Renal cortical epithelial cell (primary cell): ENCODE measurements around the gene PAX3. TPM values are rescaled to one million over a fixed set of nuclear protein-coding genes. Genes with fewer than 3 reads are reported as not detected.

Experiments
- DNase-seq: peaks from one replicate; pipeline ENCODE4 v3.0.0-alpha.2; 2011; ENCODE audit warnings: low read depth
- total RNA-seq: library from RNA; depleted of rRNA; stranded (reverse); fragments of >200 nt; gene quantifications from 2 replicates; pipeline ENCODE4 v1.2.3, GENCODE V29; 2014

Gene PAX3
- total RNA-seq, 1 donor from 2014 or later = not detected

- no peak for DNase-seq
These were observed 12.0 kb upstream of the PAX3 start for GRCh38 chr2:222310747-222311318.

GRCh38 chr2:222309766-222310165, 11.0 kb upstream of the PAX3 start:
- DNase-seq = no peak

DNA sequence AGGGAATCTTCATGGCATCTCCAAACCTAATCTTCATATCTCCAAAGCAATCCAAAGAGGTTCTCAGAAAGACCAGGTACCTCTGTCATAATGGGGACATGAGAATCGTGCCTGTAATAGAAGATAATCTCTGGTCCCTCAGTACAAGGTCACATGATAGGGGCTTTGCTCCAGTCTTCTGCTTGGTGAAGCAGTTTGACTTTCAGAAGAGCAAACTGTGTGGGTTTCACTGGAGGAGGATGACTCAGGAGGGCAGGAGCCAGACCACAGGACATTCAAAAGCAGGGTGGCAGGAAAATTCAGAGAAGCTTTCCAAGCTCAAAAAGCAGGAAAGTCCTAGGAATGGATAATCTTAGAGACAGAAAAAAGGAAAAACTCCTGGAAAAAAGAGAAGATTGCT, 10.6 kb upstream of the PAX3 start:
- no peak for DNase-seq

DNA sequence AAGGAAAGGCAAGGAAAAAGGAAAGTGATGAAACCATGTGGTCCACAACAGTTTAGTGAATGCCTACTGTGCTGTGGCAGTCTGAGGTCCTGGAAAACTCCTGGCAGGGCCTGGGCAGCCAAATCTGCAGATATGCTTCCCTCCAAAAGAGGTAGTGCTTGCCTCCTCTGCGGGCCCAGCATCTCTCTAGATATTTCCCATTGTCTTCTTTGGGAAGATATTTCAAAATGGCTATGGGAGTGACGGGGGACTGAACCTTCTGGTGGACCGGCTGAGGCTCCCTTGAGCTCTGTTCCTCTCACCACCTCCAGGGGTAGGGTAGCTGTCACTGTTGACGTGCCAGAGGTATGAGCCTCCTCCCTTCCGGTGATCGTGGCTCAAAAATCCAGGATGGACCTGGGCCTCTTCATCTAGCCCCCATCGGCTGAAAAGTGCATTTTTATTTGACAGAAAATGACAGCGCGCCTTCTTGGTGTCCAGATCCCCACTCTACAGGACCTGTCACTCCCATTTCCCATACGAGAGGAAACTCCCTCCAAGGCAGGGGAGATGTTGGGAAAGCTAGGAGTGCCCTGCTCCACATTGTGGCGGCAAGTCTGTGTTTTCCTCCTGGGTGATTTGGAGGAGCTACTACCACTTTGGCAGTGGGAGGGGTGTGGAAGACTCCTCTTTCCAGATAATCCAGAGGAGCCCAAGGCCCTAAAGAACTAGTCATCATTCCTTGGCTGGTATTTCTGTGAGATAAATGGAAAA, 9.4 kb upstream of the PAX3 start:
- DNase-seq = no peak

DNA sequence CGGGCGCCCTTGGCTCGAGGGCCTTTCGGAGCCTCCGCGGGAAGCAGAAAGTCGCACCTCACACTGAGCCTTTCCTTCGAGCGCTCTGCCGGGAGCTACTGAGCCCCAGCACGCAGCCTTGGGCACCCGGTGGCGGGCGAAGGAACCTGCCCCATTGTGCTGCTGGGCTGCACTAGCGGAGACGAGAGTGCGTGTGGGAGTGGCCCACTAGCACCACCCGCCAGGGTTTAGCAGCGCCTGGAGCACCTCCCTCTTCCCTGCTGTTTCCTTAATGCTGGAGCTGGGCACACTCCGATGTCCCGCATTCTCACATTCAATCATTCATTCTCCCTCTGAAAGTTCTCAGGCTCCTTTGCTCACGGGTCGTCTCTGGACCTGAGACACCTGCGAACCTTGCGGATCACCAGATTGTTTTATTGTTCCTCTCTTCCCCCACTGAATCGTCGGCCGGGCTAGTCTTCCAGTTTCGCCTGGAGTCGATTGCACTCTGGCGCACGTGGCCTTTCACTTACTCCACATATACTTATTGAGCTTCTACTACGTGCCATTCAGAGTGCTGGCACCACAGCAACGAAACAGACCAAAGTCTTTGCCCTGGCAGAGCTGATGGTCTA, 8.5 kb upstream of the PAX3 start:
- no peak for DNase-seq

- DNase-seq = no peak
These were observed 7.8 kb upstream of the PAX3 start for GRCh38 chr2:222306393-222307142.

DNA sequence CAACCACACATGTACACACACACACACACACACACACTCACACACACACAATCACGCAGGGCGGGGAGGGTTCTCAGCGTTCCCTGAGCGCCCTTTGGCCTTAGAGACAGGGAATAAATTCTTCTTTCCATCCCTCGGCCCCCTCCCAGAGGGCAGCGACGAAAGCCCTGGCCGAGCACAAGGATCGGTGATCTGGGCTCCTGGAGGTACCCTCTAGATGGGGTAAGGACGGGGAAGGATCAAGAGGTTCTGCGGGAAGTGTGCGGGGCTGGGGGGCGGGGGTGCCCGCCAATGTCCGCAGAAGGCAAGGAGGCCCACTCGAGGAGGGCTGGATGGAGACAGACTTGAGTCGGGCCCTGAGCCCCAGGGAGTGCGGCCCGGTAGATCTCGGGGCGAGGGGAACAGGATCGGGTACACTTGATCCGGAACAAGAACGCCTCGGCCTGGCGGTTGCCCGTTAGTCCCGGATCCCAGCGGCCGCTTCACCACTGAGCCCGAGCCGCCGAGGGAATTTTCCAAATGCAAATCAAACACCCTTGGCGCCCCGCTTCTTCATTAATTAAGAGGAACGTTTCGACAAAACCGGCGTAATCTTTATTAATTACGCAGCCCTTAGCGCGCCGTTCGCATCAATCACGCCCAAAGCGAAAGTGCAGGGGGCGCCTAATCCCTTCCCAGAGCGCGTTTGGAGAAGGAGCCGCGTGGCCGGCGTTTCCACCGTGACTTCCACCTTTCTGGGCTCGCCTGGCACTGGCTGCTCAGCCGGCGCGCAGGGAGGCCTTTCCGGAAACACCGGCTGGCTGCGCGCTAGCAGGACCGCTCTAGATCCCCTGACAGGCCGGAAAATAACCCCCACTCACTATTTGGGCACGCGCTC, 7.0 kb upstream of the PAX3 start:
- DNase-seq = no peak

- no peak for DNase-seq
These were observed 6.1 kb upstream of the PAX3 start for GRCh38 chr2:222304737-222305515.

- DNase-seq = no peak
These were observed 5.3 kb upstream of the PAX3 start for GRCh38 chr2:222303828-222304736.

GRCh38 chr2:222303045-222303827, 4.4 kb upstream of the PAX3 start:
- no peak for DNase-seq

DNA sequence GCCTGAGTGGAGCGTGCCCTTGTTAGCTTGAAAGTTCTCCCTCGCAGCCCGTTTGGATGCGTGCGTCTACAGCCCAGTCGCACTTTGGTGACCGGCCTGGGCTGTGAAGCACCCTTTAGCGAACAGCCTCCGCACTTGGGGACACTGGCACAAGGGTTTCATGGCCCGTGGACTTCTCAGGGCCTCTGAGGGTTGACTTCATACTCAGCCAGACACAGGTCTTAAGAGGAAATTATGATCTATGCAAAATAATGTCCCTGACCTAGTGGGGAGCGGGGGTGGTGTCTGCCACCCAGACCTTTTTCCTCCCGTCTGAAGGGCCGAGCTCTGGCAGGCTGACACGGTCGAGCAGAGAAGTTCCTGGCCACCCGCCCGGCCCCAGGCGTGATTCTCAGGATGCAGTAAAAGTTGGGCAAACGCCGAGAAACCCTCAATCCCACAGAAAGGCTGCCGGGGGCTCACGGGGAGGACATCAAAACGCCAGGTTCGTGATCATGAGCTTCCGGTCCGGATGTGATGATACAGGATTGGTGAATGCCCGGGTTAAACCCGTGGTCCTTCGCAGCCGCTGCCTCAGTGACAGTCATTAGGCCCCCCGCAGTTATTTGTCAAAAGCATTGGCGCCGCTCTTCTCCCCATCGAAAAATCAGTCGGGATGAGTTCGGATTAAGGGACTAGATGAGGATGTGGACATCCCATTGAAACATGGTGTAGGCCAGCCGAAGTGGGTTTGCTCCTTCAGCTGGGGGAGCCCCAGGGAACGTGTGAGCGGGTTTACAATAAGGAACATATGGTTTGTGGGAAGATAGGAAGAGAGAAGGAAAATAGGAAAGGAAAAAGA, 3.6 kb upstream of the PAX3 start:
- no peak for DNase-seq

- no peak for DNase-seq
These were observed 3.0 kb upstream of the PAX3 start for GRCh38 chr2:222301796-222302118.

GRCh38 chr2:222301053-222301795, 2.4 kb upstream of the PAX3 start:
- no peak for DNase-seq

DNA sequence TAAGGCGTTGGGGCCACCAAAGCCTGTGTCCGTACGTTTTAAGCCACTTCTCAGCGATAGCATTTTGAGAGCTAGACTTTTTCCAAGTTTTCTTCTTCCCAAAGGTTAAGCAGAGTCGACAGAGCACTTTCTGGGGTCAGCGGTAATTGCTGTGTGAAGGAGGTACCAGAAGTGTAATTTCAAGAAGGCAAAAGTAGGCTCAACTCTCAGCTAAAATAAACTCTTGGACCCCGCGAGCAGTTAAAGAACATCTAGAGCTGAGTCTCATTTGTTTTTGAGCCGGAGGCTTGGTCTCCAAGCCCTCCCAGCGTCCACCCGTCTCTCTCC, 1.9 kb upstream of the PAX3 start:
- DNase-seq = no peak

GRCh38 chr2:222299906-222300725, 1.3 kb upstream of the PAX3 start:
- no peak for DNase-seq

- DNase-seq = no peak
These were observed 842 bp downstream of the PAX3 start for GRCh38 chr2:222298001-222298310.

DNA sequence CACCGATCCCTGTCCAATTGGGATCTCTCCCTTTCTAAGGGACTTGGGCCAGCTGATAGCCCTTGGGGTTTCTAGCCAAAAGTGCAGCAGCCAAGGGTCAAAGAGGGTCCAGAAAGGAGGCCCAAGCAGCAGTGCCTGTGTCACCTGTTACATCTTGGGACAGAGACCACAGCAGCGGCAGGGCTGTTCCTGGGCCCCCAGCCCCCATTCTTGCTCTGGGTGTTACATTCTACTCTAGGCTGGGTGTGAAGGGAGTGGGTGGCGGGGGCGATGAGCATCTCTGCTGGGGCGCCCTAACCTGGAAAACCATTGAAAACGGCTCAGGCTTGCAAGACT, 1.2 kb downstream of the PAX3 start:
- DNase-seq = no peak
